Choroid plexus epithelial cell (primary cell): ENCODE results near the gene OST4.

ENCODE experiments used
- DNase-seq: peaks from one replicate; pipeline ENCODE4 v3.0.0-alpha.2; 2010; ENCODE audit warnings: low read depth
- H3K4me3 ChIP-seq: 2 replicates; pipeline ENCODE4 v1.5.1; 2011; ENCODE audit warnings: low read depth, mild to moderate bottlenecking, control low read depth, low read length, moderate library complexity
- TF ChIP-seq, protein P1 (sequence below): conservative IDR thresholded peaks from 2 replicates; pipeline ENCODE4 v1.5.1; 2011; ENCODE audit warnings: low read depth, mild to moderate bottlenecking, control low read depth, inconsistent platforms, low read length, moderate library complexity

OST4 gene

DNA sequence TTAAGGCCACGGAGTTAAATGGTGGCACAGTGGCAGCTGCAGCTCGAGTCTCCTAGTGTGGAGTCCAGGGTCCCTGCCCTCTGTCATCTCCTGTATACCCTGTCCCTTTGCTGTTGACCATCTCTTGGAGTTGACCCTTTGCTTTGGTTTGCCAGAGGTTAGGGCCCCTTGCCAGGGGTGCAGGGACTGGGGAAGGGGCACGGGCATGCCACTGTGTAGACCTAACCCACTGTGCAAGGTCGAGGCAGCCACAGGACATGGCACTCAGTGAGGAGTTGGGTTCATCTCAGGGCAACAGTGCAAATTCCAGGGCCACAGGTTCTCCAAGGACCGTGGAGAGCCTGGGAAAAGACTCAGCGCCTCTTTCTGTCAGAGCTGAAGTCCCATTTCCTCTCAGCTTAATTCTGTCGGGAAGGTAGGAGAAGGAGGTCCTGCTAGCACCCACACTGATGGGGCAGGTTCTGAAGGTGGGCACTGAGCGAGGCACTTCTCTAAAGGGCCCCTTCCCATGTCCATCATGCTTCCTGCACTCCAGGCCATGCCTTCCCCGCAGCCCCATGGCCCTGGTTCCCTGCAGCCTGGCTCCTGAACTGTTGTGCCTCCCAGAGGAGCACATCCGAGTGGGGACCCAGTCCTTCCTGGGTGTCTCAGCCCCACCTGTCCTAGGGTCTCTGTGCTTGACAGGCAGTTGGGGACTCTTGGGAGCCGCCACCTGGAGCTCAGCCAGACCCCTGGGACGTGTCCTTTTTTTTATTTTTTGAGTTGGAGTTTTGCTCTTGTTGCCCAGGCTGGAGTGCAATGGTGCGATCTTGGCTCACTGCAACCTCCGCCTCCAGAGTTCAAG lies 17.9 kb upstream of the OST4 start:
- TF ChIP-seq, protein P1, sequence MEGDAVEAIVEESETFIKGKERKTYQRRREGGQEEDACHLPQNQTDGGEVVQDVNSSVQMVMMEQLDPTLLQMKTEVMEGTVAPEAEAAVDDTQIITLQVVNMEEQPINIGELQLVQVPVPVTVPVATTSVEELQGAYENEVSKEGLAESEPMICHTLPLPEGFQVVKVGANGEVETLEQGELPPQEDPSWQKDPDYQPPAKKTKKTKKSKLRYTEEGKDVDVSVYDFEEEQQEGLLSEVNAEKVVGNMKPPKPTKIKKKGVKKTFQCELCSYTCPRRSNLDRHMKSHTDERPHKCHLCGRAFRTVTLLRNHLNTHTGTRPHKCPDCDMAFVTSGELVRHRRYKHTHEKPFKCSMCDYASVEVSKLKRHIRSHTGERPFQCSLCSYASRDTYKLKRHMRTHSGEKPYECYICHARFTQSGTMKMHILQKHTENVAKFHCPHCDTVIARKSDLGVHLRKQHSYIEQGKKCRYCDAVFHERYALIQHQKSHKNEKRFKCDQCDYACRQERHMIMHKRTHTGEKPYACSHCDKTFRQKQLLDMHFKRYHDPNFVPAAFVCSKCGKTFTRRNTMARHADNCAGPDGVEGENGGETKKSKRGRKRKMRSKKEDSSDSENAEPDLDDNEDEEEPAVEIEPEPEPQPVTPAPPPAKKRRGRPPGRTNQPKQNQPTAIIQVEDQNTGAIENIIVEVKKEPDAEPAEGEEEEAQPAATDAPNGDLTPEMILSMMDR, result no peak
- no peak overlapping the region for H3K4me3 ChIP-seq
- DNase-seq, result no peak

- TF ChIP-seq, protein P1, result no peak
Measured at GRCh38 chr2:27088634-27089033, 17.2 kb upstream of the OST4 start.

GRCh38 chr2:27087823-27088410 lies 16.5 kb upstream of the OST4 start:
- DNase-seq, result no peak
- H3K4me3 ChIP-seq, result no peak overlapping the region
- TF ChIP-seq, protein P1, result no peak

More at GRCh38 chr2:27088634-27089033, 17.2 kb upstream of the OST4 start:
- DNase-seq, result no peak
- H3K4me3 ChIP-seq, result no peak overlapping the region

DNA sequence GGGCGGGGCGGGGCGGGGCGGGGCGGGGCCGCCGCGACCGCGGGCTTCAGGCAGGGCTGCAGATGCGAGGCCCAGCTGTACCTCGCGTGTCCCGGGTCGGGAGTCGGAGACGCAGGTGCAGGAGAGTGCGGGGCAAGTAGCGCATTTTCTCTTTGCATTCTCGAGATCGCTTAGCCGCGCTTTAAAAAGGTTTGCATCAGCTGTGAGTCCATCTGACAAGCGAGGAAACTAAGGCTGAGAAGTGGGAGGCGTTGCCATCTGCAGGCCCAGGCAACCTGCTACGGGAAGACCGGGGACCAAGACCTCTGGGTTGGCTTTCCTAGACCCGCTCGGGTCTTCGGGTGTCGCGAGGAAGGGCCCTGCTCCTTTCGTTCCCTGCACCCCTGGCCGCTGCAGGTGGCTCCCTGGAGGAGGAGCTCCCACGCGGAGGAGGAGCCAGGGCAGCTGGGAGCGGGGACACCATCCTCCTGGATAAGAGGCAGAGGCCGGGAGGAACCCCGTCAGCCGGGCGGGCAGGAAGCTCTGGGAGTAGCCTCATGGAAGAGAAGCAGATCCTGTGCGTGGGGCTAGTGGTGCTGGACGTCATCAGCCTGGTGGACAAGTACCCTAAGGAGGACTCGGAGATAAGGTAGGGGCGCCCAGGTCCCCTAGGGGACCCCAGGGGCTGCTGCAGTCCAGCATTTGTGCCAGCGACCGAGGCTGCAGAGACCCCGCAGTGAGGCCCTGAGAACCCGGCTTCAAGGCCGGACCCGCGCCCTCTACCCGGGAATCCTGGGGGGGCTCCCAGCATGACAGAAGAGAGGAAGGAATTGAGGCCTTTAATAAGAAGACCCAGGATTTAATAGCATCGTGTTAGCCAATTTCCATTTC lies 15.5 kb upstream of the OST4 start, which contains the start of gene KHK:
KHK (plus strand) TSS at position 49 of the 870 bp plus-strand sequence; CDS start at position 537, 488 bp downstream.
- no peak for DNase-seq

GRCh38 chr2:27086090-27086723 lies 14.8 kb upstream of the OST4 start:
- peak; percentile 93 for DNase-seq
- TF ChIP-seq, protein P1, result peak; percentile 56

More for the DNA sequence above, 15.5 kb upstream of the OST4 start, which contains the start of gene KHK:
- peak within 1 kb of the TSS; percentile 63 for H3K4me3 ChIP-seq
- TF ChIP-seq, protein P1, result no peak

GRCh38 chr2:27085673-27086089 lies 14.2 kb upstream of the OST4 start:
- DNase-seq, result peak; percentile 63
- H3K4me3 ChIP-seq, result peak overlapping the region; percentile 63
- TF ChIP-seq, protein P1, result peak; percentile 57

More at GRCh38 chr2:27086090-27086723, 14.8 kb upstream of the OST4 start:
- H3K4me3 ChIP-seq, result peak overlapping the region; percentile 63
